ENCODE data around the gene TRAF5.

DNA sequence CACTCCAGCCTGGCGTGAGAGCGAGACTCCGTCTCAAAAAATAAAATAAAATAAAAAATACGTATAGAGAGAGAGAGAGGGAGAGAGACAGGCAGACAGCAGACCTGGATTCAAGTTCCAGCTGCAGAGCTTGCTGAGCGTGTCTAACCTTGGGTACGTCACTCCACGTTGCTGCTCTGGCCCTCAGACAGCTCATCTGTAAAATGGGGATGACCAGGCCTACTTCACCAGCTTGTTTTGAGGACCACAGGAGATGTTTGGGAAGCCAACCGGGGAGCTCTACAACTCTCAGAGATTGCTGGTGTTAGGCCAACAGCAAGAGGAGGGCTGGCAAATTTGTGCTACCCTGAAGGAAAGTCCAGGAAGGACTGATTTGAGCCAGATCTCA lies 499 bp upstream of the TRAF5 start:
- TF ChIP-seq PPARA (CRISPR knock-in tag; IDR thresholded peaks at IDR 0.05; ENCODE audit: borderline replicate concordance) (no peak), ZFP3 (CRISPR knock-in tag; IDR thresholded peaks at IDR 0.05) (no peak), RARB (CRISPR knock-in tag; IDR thresholded peaks at IDR 0.05) (no peak), ARNTL (CRISPR knock-in tag; IDR thresholded peaks at IDR 0.05; ENCODE audit: borderline replicate concordance, low read depth) (no peak), GLIS3 (CRISPR knock-in tag; IDR thresholded peaks at IDR 0.05) (no peak), BACH2 (CRISPR knock-in tag; IDR thresholded peaks at IDR 0.05; ENCODE audit: borderline replicate concordance) (no peak), ZFP30 (CRISPR knock-in tag; IDR thresholded peaks at IDR 0.05) (no peak), TCF4 (CRISPR knock-in tag; IDR thresholded peaks at IDR 0.05; ENCODE audit: borderline replicate concordance) (no peak), CSDC2 (CRISPR knock-in tag; IDR thresholded peaks at IDR 0.05) (no peak)
- TF ChIP-seq, protein P1, sequence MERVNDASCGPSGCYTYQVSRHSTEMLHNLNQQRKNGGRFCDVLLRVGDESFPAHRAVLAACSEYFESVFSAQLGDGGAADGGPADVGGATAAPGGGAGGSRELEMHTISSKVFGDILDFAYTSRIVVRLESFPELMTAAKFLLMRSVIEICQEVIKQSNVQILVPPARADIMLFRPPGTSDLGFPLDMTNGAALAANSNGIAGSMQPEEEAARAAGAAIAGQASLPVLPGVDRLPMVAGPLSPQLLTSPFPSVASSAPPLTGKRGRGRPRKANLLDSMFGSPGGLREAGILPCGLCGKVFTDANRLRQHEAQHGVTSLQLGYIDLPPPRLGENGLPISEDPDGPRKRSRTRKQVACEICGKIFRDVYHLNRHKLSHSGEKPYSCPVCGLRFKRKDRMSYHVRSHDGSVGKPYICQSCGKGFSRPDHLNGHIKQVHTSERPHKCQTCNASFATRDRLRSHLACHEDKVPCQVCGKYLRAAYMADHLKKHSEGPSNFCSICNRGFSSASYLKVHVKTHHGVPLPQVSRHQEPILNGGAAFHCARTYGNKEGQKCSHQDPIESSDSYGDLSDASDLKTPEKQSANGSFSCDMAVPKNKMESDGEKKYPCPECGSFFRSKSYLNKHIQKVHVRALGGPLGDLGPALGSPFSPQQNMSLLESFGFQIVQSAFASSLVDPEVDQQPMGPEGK (CRISPR knock-in tag; IDR thresholded peaks at IDR 0.05; ENCODE audit: borderline replicate concordance), result no peak
- TF ChIP-seq, protein P2, sequence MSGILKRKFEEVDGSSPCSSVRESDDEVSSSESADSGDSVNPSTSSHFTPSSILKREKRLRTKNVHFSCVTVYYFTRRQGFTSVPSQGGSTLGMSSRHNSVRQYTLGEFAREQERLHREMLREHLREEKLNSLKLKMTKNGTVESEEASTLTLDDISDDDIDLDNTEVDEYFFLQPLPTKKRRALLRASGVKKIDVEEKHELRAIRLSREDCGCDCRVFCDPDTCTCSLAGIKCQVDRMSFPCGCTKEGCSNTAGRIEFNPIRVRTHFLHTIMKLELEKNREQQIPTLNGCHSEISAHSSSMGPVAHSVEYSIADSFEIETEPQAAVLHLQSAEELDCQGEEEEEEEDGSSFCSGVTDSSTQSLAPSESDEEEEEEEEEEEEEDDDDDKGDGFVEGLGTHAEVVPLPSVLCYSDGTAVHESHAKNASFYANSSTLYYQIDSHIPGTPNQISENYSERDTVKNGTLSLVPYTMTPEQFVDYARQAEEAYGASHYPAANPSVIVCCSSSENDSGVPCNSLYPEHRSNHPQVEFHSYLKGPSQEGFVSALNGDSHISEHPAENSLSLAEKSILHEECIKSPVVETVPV (CRISPR knock-in tag; IDR thresholded peaks at IDR 0.05), result no peak

Measured in SK-N-SH treated with all-trans-retinoic acid at 6 μM for 48 hours (cell line).